ENCODE results near the gene LPP. TPM values are rescaled to one million over a fixed set of nuclear protein-coding genes. Genes with fewer than 3 reads are reported as not detected.

Gene LPP
- total and polyA plus RNA-seq, 2 of the 13 experiments (the other 11 are each of a cell fraction or from before 2014, with no cell fraction given): 19.2 to 29.9 TPM

DNA sequence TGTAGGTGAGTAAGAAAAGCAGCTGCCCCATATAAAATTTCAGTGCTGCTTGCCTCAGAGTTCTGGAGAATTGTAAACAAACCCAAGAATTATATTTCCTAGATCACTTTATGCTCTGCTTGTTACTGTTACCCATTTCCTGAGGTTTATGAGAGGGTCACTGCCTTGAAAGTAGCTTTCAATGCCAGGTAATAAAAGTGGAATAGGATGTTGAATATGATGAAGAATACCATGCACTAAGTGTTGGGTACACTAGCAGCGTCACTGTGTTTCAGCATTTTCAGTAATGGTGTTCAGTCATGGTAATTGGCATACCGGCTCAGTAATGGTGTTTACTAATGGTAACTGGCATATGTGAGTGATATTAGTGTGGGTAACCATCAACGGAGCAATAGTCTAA lies 568.0 kb downstream of the LPP start:
- no peaks in the 10 kb centered on the region for H3K79me2 ChIP-seq (ENCODE audit: insufficient read depth, low read length)
- no peak overlapping the region for H3K9ac ChIP-seq (ENCODE audit: insufficient read depth, low read depth, low read length)
- FAIRE-seq: no peak
- no peak overlapping the region for H2AFZ ChIP-seq (ENCODE audit: low read length)
- BruUV-seq (replicated peaks): no TSS peak
- H3K27me3 ChIP-seq (ENCODE audit: control insufficient read depth in 1 of 2, insufficient read depth in 2 of 2, low read length in 2 of 2): no peaks in the 10 kb centered on the region
- WGBS (ENCODE audit: low lambda C conversion rate): 99% methylated on average over 3 of the region's 3 CpGs
- TF ChIP-seq REXO4 (CRISPR knock-in tag; IDR thresholded peaks at IDR 0.05; ENCODE audit: borderline replicate concordance): no peak
- TF ChIP-seq ATRX (CRISPR knock-in tag; IDR thresholded peaks at IDR 0.05; ENCODE audit: borderline replicate concordance): no peak
- TF ChIP-seq SIN3A (IDR thresholded peaks at IDR 0.05; ENCODE audit: borderline replicate concordance, low read depth, low read length): no peak
- TF ChIP-seq, protein P1, sequence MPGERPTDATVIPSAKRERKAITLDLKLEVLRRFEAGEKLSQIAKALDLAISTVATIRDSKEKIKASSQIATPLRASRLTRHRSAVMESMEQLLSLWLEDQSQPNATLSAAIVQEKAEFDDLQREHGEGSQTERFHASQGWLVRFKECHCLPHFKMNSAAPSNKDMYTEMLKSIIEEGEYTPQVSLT (CRISPR knock-in tag; IDR thresholded peaks at IDR 0.05; ENCODE audit: borderline replicate concordance, low read depth): no peak
- TF ChIP-seq TCF7L2 (IDR thresholded peaks at IDR 0.05; ENCODE audit: low read depth, low read length): no peak
- no peak for TF ChIP-seq KMT2A (CRISPR knock-in tag; IDR thresholded peaks at IDR 0.05)
- TF ChIP-seq, protein P2, sequence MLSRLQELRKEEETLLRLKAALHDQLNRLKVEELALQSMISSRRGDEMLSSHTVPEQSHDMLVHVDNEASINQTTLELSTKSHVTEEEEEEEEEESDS (CRISPR knock-in tag; IDR thresholded peaks at IDR 0.05; ENCODE audit: borderline replicate concordance): no peak
- TF ChIP-seq, protein P3, sequence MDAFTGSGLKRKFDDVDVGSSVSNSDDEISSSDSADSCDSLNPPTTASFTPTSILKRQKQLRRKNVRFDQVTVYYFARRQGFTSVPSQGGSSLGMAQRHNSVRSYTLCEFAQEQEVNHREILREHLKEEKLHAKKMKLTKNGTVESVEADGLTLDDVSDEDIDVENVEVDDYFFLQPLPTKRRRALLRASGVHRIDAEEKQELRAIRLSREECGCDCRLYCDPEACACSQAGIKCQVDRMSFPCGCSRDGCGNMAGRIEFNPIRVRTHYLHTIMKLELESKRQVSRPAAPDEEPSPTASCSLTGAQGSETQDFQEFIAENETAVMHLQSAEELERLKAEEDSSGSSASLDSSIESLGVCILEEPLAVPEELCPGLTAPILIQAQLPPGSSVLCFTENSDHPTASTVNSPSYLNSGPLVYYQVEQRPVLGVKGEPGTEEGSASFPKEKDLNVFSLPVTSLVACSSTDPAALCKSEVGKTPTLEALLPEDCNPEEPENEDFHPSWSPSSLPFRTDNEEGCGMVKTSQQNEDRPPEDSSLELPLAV (CRISPR knock-in tag; conservative IDR thresholded peaks at IDR 0.05; ENCODE audit: low read depth): no peak
- TF ChIP-seq KAT8 (CRISPR knock-in tag; IDR thresholded peaks at IDR 0.05): no peak
- TF ChIP-seq, protein P4, sequence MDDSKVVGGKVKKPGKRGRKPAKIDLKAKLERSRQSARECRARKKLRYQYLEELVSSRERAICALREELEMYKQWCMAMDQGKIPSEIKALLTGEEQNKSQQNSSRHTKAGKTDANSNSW (CRISPR knock-in tag; IDR thresholded peaks at IDR 0.05; ENCODE audit: borderline replicate concordance): no peak
- TF ChIP-seq RBM22 (optimal IDR thresholded peaks at IDR 0.05; ENCODE audit: low read length): no peak
- TF ChIP-seq ATF1 (CRISPR knock-in tag; IDR thresholded peaks at IDR 0.05): no peak
- TF ChIP-seq ZNF317 (CRISPR knock-in tag; IDR thresholded peaks at IDR 0.05): no peak
- no peak for TF ChIP-seq ZFY (CRISPR knock-in tag; IDR thresholded peaks at IDR 0.05)
- TF ChIP-seq EP300 (IDR thresholded peaks at IDR 0.05; ENCODE audit: low read depth in 2 of 2, low read length in 2 of 2): no peak
- TF ChIP-seq EP300 (CRISPR knock-in tag; IDR thresholded peaks at IDR 0.05; ENCODE audit: borderline replicate concordance): no peak
- TF ChIP-seq MTA1 (CRISPR knock-in tag; IDR thresholded peaks at IDR 0.05; ENCODE audit: borderline replicate concordance): no peak
- TF ChIP-seq ZNF724P (CRISPR knock-in tag; IDR thresholded peaks at IDR 0.05; ENCODE audit: borderline replicate concordance): no peak
- in situ Hi-C loops (cut with HindIII; ENCODE audit: extremely low pct_ligation_motif_present, low pct_unique_long_range_greater_than_20kb) (no loop called here), intact Hi-C loops (cut with micrococcal nuclease; ENCODE audit: unreplicated experiment) (loop anchor here (10.0 kb wide), 1 partner anchor 107 kb away; no protein-coding TSS in a partner anchor)
- no peaks in the 10 kb centered on the region; a peak in 1 of 5 replicates for H3K36me3 ChIP-seq (replicated peaks in 1 of 2; ENCODE audit: control insufficient read depth in 1 of 2, insufficient read depth in 2 of 2, low read length in 2 of 2)
- no peak for ATAC-seq
- peak overlapping the region; percentile 78 for H3K27ac ChIP-seq (ENCODE audit: extremely low read length, insufficient read depth, low read length)
- H3K4me2 ChIP-seq (ENCODE audit: low read depth, low read length): no peak overlapping the region
- CTCF ChIA-PET (ENCODE audit: low intra/inter-chr PET ratio, low total read pairs): no interaction called here
- H3K4me3 ChIP-seq (replicated peaks in 1 of 3; ENCODE audit: insufficient read depth in 1 of 3, low read depth in 2 of 3, low read length in 3 of 3): no peak overlapping the region
- no peaks in the 10 kb centered on the region for H3K9me3 ChIP-seq (ENCODE audit: low read length)
- DNase-seq (ENCODE audit: low spot score): no peak
- H4K20me1 ChIP-seq (ENCODE audit: insufficient read depth, low read length): no peaks in the 10 kb centered on the region
- POLR2A ChIA-PET: no interaction called here
- peaks cover 47% of the 10 kb centered on the region for H3K4me1 ChIP-seq (ENCODE audit: insufficient read depth, low read length)
